ENCODE results near the gene NPNT.

GRCh38 chr4:105912633-105913032 lies 17.4 kb downstream of the NPNT start:
- no peak for TF ChIP-seq CTCF (IDR thresholded peaks at IDR 0.05)
- no peak for TF ChIP-seq POLR2A (IDR thresholded peaks at IDR 0.05)

All from lower leg skin (tissue), 3 donors.